Nucleus accumbens (tissue), 56 donors: ENCODE measurements around the gene MED14.

ENCODE experiments used
- DNase-seq, 56 donors: peaks; one replicate each; lab custom pipeline; 2025; lab: John Stamatoyannopoulos, UW

MED14 gene

DNA sequence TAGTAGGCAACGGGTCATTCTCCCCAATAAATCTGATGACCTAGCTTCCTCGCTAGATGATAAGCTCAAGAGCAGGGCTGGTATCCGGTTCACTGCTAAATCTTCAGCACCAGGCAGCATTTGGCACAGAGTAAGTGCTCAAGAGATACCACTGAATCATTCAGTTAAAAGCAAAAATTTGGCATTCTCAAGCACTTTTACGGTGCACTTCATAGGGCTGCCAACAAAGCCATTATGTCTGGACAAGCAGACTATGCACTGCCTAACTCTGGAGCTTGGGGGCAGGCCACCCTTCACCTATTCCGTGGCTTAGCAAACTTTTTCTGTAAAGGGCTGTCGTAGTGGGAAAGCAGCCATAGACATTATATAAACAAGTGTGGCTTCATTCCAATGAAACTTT lies 64.2 kb downstream of the MED14 start:
- no peak for DNase-seq

DNA sequence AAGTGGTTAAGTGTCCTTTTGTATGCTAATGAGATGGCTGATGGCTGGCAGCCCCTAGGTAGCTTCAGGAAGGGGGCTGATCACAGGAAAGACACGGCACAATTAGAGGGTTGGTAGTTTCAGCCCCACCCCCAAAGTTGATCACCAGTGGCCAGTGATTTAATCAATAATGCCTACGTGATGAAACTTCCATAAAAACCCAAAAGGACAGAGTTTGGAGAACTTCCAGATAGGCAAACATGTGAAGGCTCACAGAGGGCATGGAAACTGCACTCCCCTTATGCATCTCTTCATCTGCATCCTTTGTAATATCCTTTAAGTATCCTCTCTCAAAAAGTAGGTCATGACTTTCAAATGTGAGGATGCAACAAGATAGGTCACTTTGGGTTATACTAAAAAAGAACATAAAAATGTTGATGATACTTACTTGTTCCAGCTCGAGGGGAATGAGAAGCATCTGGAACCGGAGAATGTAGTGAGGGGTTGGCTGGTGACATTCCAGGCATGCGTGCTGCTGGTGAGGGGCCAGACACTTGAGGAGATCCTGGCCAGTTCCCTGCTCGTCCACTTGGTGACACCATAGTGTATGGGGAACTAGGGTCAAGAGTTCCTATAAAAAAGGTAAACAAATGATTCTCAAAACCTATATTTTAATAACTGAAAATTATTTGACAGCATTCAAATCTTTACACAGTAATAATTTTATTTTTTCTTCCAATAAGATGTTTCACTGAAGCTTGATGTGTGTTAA lies 71.3 kb downstream of the MED14 start:
- peak in 11 of 56 donors; percentile 2 to 23 (median 6) for DNase-seq

DNA sequence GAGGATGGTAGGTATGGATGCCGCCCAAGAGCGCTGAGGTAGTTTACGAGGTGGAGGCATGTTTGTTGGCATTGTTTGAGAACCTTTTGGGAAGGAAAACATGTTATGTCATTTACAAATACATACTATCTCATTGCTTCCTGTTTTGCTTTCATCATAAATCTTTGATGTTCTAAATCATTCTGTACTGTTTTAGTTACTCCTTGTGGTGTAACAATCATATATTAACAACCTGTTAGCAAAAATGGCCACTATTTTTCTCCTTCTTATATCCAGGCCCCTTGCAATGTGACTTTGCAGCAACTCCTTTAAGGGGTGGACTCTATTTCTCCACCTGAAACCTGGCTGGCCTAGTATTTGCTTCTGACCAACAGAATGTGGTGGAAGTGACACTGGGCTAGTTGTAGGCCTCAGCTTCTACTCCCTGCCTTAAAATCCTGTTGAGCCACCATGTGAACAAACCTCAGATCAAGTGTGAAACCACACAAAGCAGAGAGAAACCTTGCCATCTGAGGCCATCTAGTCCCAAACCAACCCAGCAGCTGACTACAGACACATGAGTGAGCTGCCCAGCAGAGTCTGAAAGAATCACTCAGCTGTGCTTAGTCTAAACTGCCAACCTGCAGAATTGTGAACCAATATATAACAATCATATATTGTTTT lies 72.1 kb downstream of the MED14 start:
- no peak for DNase-seq

GRCh38 chrX:40661489-40661888 lies 73.9 kb downstream of the MED14 start:
- DNase-seq, result no peak

DNA sequence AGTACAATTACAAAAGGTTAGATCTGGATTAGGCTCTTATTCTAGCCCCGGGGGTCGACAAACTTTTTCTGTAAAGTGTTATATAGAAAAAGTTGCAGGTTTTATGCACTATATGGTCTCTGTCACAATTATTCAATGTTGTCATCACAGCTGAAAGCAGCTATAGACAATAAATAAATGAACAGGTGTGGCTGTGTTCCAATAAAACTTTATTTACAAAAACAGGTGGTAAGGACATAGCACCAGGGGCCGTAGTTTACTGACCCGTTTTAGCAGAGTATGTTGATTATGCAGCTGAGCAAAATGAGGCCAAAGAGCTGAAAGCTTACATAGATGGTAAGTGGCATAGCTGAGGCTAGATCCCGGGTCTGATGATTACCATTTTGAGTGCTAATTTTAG lies 75.0 kb downstream of the MED14 start:
- no peak for DNase-seq

GRCh38 chrX:40653535-40653934 lies 81.8 kb downstream of the MED14 start:
- DNase-seq, result peak in 1 of 56 donors; percentile 7

DNA sequence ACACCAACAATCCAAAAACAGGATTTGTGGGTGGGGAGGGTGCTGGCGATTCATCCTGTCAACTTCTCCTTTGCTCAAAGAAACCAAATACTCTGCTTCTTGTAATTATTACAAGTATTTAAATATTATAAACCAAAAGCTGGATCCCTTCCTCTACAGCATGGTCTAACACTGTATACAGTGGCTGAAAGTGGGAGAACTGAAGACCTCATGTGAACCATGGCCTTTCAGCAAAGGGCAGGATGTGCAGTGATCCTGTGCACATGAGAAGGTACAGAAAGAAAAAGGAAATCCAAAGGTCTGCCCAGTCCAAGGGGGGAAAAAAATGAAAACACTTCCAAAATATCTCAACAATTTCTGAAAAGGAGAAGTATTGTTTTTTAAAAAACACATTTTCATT lies 82.7 kb downstream of the MED14 start:
- DNase-seq, result no peak

- DNase-seq, result peak in 44 of 56 donors; percentile 0 to 75 (median 23)
Measured at GRCh38 chrX:40651620-40652223, 83.6 kb downstream of the MED14 start.

DNA sequence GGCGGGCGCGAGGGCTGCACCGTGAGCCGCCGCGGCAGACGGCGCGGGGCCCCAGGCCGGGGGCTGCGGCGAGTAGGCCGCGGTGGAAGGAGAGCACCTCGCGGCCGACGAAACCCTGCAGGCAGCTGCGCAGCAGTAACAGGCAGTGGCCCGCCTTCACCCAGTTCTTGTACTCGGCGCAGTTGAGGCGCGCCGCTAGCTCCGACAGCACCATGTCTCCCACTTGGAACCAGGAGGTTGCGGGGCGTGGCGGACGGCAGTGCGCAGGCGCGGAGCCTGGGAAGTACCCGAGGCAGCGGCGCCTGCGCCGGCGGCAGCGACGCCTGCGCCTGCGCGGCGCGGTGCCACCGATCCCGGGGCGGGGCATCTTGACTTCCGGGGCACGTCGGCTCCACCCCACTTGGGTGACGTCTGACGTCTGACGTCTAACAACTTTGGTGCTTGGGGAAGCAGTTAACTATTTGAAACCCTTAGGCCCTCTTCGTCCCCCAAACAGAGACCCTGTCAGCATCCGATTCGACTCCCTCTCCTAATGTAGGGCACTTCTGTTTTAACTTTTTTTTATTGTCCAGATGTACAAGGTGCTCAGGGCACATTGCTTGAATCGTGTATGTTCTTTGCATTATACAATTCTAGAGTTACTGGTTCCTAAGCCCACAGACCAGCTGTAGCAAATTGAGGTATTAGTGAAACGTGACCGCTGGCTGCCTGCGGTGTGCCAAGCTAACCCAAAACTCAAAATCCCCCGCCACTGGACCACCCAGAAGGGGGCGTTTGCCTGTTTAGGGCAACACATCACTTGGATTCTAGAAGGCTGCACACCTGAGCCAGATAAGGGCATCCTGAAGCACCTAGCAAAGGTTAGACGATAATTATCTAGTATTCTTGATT lies 87.8 kb downstream of the MED14 start, which contains the start of gene CXorf38:
TSS of gene CXorf38 (minus strand) at position 255 of the 891 bp plus-strand sequence. CDS start at position 214, 41 bp downstream.
- DNase-seq, result peak in 55 of 56 donors; percentile 27 to 92 (median 81)

GRCh38 chrX:40646489-40647306 lies 88.6 kb downstream of the MED14 start:
- peak in 22 of 56 donors; percentile 0 to 54 (median 12) for DNase-seq

DNA sequence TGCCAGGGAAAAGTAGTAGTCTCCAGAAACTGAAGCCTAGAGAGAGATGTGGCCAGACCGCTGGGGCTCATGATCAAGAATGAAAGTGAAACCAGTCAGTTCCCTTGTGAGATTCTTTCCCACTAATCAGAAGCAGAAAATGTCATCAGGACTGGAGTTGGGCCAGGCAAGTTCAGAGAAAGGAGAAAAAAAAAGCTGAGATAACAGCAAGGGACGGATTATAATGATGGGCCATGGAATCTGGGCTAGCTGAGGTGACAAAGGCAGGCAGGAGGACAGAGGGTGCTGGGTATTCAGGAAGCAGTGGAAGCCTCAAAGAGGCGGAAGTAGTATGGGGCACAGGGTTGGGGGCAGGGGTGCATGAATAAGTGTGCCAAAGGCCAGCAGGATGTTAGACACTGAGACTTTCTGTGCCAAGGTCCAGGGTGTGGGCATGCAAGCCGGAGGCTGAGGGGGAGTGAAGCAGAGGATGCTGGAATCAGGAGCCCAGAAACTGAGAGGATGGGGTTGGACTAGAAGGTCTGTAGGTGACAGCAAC lies 90.5 kb downstream of the MED14 start:
- peak in 33 of 56 donors; percentile 0 to 45 (median 19) for DNase-seq

- no peak for DNase-seq
Measured at GRCh38 chrX:40644176-40644575, 91.2 kb downstream of the MED14 start.

- no peak for DNase-seq
Measured at GRCh38 chrX:40637687-40638086, 97.7 kb downstream of the MED14 start.

DNA sequence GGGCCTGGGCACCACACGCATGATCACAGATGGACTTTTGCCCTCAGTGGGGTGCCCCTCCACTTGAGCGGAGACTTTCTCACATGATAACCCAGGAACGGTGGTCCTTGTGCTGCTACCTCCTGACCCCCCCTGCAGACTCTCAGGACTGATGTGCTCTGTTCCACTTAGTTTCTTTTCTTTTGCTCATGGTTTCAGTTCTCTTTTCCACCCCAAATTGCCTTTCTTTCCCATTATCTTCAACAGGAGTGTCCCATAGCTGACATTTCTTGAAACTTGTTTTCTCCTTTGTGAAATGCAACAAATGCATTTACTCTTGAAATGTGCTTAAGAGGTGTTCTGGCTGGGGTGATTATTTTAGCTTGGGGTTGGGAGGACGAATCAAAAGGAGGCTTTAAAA lies 103.1 kb downstream of the MED14 start:
- no peak for DNase-seq

DNA sequence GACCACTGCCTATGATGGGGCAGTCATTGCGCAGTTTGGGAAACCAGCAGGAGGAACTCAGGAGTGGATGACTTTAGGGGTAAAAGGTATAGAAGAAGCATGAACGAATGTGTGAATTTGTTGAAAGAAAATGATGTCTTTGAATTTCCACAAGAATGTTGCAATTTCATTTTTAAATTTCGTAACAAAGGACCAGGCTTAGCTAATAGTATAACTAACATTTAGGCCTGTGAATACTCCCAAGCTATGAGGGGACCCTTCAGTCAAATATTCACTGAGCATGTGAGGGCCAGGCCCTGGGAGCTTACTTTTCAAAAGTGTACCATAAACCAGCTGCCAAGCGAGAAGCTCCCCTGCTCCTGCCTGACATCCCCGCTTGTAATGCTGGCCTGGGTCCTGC lies 106.8 kb downstream of the MED14 start:
- DNase-seq, result no peak

GRCh38 chrX:40625294-40625693 lies 110.0 kb downstream of the MED14 start:
- no peak for DNase-seq

DNA sequence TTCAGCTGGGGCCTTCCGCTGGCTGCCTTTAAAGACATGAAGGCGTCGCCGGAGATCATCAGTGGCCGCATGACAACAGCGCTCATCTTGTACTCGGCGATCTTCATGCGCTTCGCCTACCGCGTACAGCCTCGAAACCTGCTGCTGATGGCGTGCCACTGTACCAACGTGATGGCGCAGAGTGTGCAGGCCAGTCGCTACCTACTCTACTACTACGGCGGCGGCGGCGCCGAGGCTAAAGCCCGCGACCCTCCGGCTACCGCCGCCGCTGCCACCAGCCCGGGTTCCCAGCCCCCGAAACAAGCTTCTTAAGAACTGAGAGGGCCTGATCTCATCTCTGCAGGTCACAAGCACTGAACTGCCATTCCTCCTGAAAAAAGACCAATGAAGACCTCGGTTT lies 111.7 kb downstream of the MED14 start:
- no peak for DNase-seq

DNA sequence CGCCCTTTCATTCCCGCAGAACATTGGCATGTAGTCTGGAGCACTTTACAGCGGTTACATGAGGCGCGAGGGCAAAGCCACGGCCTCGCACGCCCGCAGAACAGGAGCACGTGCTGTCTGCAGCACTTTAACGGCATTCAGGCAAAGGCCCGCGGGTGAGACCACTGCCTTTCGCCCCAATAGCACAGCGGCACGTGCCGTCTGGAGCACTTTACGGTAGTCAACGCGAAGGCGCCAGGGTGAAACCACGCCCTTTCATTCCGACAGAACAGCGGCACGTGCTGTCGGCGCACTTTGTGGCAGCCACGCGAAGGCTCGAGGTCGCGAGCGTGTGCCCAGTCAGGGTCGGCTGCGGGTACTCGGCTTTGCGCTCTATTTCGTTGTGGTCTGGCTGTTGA lies 112.2 kb downstream of the MED14 start, which contains the start of gene MPC1L:
TSS of gene MPC1L (plus strand) at position 290 of the 398 bp plus-strand sequence. CDS start 138 bp downstream, outside the sequence.
- no peak for DNase-seq

DNA sequence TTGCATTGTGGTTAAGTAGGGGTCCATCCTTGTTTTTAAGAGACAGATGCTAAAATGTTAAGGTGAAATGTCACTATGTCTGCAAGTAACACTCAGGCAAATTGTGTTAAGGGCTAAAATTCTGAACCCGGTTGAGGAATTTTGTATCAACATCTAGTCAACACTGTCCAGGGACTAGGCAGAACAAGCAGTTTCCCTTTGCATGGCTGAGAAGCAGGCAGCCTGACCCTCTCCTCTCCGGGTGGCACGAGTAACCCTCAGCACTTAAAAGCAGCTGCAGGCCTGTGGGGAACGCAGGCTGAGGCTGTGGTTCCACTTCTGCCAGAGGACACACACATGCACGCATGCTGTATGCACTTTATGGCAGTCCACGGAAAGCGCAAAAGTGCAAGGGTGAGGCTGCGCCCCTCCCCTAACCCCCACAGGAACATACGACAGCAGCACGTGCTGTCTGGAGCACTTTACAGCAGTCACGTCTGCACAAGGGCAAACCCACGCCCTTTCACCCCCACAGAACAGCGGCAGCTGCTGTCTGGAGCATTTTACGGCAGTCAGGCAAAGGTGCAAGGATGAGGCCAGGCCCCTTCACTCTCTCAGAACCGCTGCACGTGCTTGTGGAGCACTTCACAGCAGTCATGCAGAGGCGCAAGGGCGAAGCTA lies 112.7 kb downstream of the MED14 start:
- DNase-seq, result no peak
